T-cell (primary cell): ENCODE results near the gene STX8. TPM values are rescaled to one million over a fixed set of nuclear protein-coding genes. Genes with fewer than 3 reads are reported as not detected.
A peak's percentile ranks its signal among the peaks of the same experiment; 100 is the strongest.

Source experiments
- ATAC-seq, 4 experiments: fragments of 200-7000 bp in 3 of 4; fragments of 150-1000 bp in 1 of 4; cut with Tn5 transposase; replicated peaks in 1 of 4; 1 replicate in 3 of 4; 2 replicates in 1 of 4; pipeline ENCODE4 v1.10.0; 2021; ENCODE audit warnings: moderate library complexity in 3 of 4, mild to moderate bottlenecking in 2 of 4, moderate number of reproducible peaks in 1 of 4
- CTCF ChIA-PET, 2 donors: fragments of 300-600 bp; sonication (Branson Sonifier 250); formaldehyde crosslinking; loops; one replicate each; lab custom pipeline; 2022; ENCODE audit warnings: antibody characterized with exemption in 2 of 2; lab: Charles Lee
- POLR2A ChIA-PET, 2 donors: fragments of 300-600 bp; sonication (Branson Sonifier 250); formaldehyde crosslinking; loops; one replicate each; lab custom pipeline; 2022; ENCODE audit warnings: antibody characterized with exemption in 2 of 2; lab: Charles Lee
- DNase-seq, 35 experiments: peaks; one replicate each; pipeline versions ENCODE4 v3.0.0 to v3.0.0-alpha.2; 2013 to 2023
- H3K27ac ChIP-seq: one replicate; pipeline ENCODE4 v1.5.1; 2013; ENCODE audit warnings: low read length
- H3K27me3 ChIP-seq, 2 experiments: replicated peaks in 1 of 2; 1 replicate in 1 of 2; 2 replicates in 1 of 2; pipeline versions ENCODE4 v1.6.1 to v1.7.0; 2013; ENCODE audit warnings: low read length in 1 of 2, mixed read lengths in 1 of 2; ENCODE audit not compliant: control insufficient read depth in 2 of 2, insufficient read depth in 2 of 2; ENCODE audit errors: extremely low read depth in 1 of 2
- H3K36me3 ChIP-seq, 2 donors: 1 replicate in 1 of 2; 2 replicates in 1 of 2; pipeline versions ENCODE4 v1.6.1 to v1.7.0; 2013; ENCODE audit warnings: low read length in 1 of 2; ENCODE audit not compliant: control insufficient read depth in 2 of 2, insufficient read depth in 1 of 2; ENCODE audit errors: extremely low read depth in 1 of 2
- H3K4me1 ChIP-seq, 2 experiments: 1 replicate in 1 of 2; 2 replicates in 1 of 2; pipeline versions ENCODE4 v1.6.1 to v1.7.0; 2013; ENCODE audit warnings: low read length in 2 of 2, mixed read lengths in 1 of 2; ENCODE audit not compliant: insufficient read depth in 2 of 2, control insufficient read depth in 1 of 2; ENCODE audit errors: extremely low read depth in 1 of 2
- H3K4me3 ChIP-seq, 2 donors: 1 replicate in 1 of 2; 2 replicates in 1 of 2; pipeline versions ENCODE4 v1.5.1 to v1.7.0; 2013; ENCODE audit warnings: mild to moderate bottlenecking in 2 of 2, low read length in 1 of 2, moderate library complexity in 1 of 2; ENCODE audit not compliant: control insufficient read depth in 1 of 2; ENCODE audit errors: extremely low read depth in 1 of 2
- H3K9me3 ChIP-seq: 2 replicates; pipeline ENCODE4 v1.7.0; 2013
- H3K27ac Mint-ChIP-seq, 2 donors: one replicate each; pipeline ENCODE4 v1.8.0; 2020 to 2021; ENCODE audit warnings: mild to moderate bottlenecking in 2 of 2, mixed read lengths in 2 of 2
- H3K27me3 Mint-ChIP-seq, 2 donors: one replicate each; pipeline ENCODE4 v1.8.0; 2021 to 2022; ENCODE audit warnings: mixed read lengths in 2 of 2
- H3K36me3 Mint-ChIP-seq: one replicate; pipeline ENCODE4 v1.8.0; 2021; ENCODE audit warnings: mixed read lengths
- H3K4me1 Mint-ChIP-seq, 3 donors: one replicate each; pipeline ENCODE4 v1.8.0; 2020 to 2022; ENCODE audit warnings: mixed read lengths in 3 of 3, mild to moderate bottlenecking in 1 of 3
- H3K4me3 Mint-ChIP-seq, 3 donors: one replicate each; pipeline ENCODE4 v1.8.0; 2020 to 2022; ENCODE audit warnings: mild to moderate bottlenecking in 3 of 3, mixed read lengths in 3 of 3, moderate library complexity in 3 of 3
- H3K9me3 Mint-ChIP-seq, 3 donors: one replicate each; pipeline ENCODE4 v1.8.0; 2020 to 2022; ENCODE audit warnings: mixed read lengths in 3 of 3
- WGBS: methylation state at CpG from one replicate; pipeline ENCODE4 v1.1.5; 2013; ENCODE audit warnings: missing lambda C conversion rate; ENCODE audit not compliant: insufficient coverage; 5-methylcytosine and 5-hydroxymethylcytosine counted together
- total RNA-seq, 35 experiments: library from RNA in 6 of 35; stranded (reverse) in 6 of 35; fragments of 120-200 nt in 1 of 35; gene quantifications; one replicate each; pipeline versions ENCODE4 v1.2.1 to v1.2.4 and lab custom pipeline; 2013 to 2026

Gene STX8
- total RNA-seq, 5 donors from 2014 or later (not counting 1 experiment from before 2014, with no cell fraction given) = 34.1 to 65.2 (median 57.8) TPM

- peaks cover 0 to 3% (median 0%) of the 10 kb centered on the region in 3 donors for H3K9me3 Mint-ChIP-seq
- peaks cover 14% of the 10 kb centered on the region for H3K36me3 Mint-ChIP-seq
- Histone ChIP-seq H3K4me1 (no peaks in the 10 kb centered on the region), H3K9me3 (no peaks in the 10 kb centered on the region), H3K27me3 (no peaks in the 10 kb centered on the region), H3K36me3 (no peaks in the 10 kb centered on the region), H3K27ac (no peak overlapping the region), H3K4me3 (no peak overlapping the region)
- ChIA-PET CTCF (no interaction called here), POLR2A (no interaction called here)
- no peak for DNase-seq
- no peak for ATAC-seq
- H3K27me3 Mint-ChIP-seq = no peaks in the 10 kb centered on the region
- H3K27ac Mint-ChIP-seq = no peak overlapping the region
- H3K4me3 Mint-ChIP-seq = no peak overlapping the region
- H3K4me1 Mint-ChIP-seq = no peaks in the 10 kb centered on the region
- no CpG with 5 or more reads among the region's 2 CpGs for WGBS
Observed at GRCh38 chr17:9406046-9406606, 169.5 kb downstream of the STX8 start.

DNA sequence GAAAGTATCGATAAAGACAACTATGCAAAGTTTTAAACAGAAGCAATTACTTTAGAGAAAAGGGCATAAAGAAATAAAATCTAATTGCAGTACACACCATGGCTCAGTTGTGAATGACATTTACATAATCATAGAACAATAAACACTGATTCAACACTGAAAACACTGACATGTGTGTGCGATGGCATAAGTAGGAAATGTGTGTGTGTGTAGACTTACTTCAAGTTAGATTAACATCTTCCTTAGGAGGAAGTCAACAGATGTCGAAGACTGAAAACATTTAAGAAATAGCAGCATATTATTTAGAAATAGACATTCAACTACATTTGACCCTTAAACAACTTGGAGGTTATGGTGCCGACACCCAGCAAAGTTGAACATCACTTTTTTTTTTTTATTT is 172.4 kb downstream of the STX8 start:
- DNase-seq (no peak), ATAC-seq (no peak)
- H3K4me3 Mint-ChIP-seq = no peak overlapping the region
- Histone ChIP-seq H3K4me1 (no peaks in the 10 kb centered on the region), H3K9me3 (no peaks in the 10 kb centered on the region), H3K36me3 (no peaks in the 10 kb centered on the region), H3K27me3 (no peaks in the 10 kb centered on the region), H3K27ac (no peak overlapping the region), H3K4me3 (no peak overlapping the region)
- H3K27ac Mint-ChIP-seq = no peak overlapping the region
- POLR2A ChIA-PET = no interaction called here
- CTCF ChIA-PET = no interaction called here
- H3K4me1 Mint-ChIP-seq = no peaks in the 10 kb centered on the region
- no peaks in the 10 kb centered on the region for H3K27me3 Mint-ChIP-seq
- H3K9me3 Mint-ChIP-seq = peaks cover 0 to 3% (median 0%) of the 10 kb centered on the region in 3 donors
- peaks cover 18% of the 10 kb centered on the region for H3K36me3 Mint-ChIP-seq
- 100% methylated on average over 1 of the region's 4 CpGs for WGBS

DNA sequence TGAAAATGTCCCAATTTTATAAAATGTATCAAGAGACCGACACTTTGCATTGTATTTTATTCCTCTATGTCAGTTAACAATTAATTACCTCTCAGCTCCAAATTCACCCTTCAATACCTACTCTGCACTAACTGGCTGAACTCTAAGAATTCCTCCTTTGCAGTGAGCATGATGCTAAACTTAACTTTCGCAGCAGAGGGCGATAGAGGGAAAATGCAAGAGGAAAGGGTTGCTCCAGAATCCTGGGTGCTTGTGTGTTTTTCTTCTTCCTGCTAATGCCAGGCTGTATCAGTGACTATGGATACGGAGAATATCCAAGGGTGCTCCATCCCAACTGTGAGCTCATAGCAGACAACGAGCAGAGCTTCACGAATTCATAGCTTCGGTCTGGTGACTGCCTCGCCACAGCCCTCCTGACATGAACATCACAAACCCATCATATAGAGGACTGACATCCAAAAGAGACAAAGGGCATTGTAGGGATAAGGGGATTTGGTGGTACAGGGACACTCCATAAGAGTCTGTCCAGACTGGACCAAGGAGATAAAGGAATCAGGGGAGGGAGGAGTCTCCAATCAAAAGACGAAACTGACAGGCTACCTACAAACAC is 172.9 kb downstream of the STX8 start:
- CTCF ChIA-PET = no interaction called here
- no peak overlapping the region for H3K4me3 ChIP-seq
- Mint-ChIP-seq H3K4me1 (no peaks in the 10 kb centered on the region), H3K27me3 (no peaks in the 10 kb centered on the region), H3K4me3 (no peak overlapping the region), H3K27ac (no peak overlapping the region), H3K9me3 (peaks cover 0 to 3% (median 0%) of the 10 kb centered on the region in 3 donors), H3K36me3 (peaks cover 22% of the 10 kb centered on the region)
- no peaks in the 10 kb centered on the region for H3K9me3 ChIP-seq
- no peaks in the 10 kb centered on the region for H3K27me3 ChIP-seq
- ATAC-seq (no peak), DNase-seq (peak in 14 of 35 experiments; percentile 2 to 46 (median 8))
- no peaks in the 10 kb centered on the region for H3K4me1 ChIP-seq
- H3K27ac ChIP-seq = no peak overlapping the region
- 100% methylated on average over 2 of the region's 9 CpGs for WGBS
- H3K36me3 ChIP-seq = no peaks in the 10 kb centered on the region
- POLR2A ChIA-PET = no interaction called here

GRCh38 chr17:9401434-9401833 is 174.2 kb downstream of the STX8 start:
- Histone ChIP-seq H3K4me1 (no peaks in the 10 kb centered on the region), H3K27me3 (no peaks in the 10 kb centered on the region), H3K27ac (no peak overlapping the region), H3K4me3 (no peak overlapping the region), H3K36me3 (no peaks in the 10 kb centered on the region), H3K9me3 (no peaks in the 10 kb centered on the region)
- no peaks in the 10 kb centered on the region for H3K4me1 Mint-ChIP-seq
- no peak for ATAC-seq
- ChIA-PET POLR2A (no interaction called here), CTCF (no interaction called here)
- peaks cover 0 to 3% (median 0%) of the 10 kb centered on the region in 3 donors for H3K9me3 Mint-ChIP-seq
- H3K4me3 Mint-ChIP-seq = no peak overlapping the region
- no peaks in the 10 kb centered on the region for H3K27me3 Mint-ChIP-seq
- no peak overlapping the region for H3K27ac Mint-ChIP-seq
- peaks cover 26% of the 10 kb centered on the region for H3K36me3 Mint-ChIP-seq
- DNase-seq = no peak
- WGBS = 80% methylated on average over 1 of the region's 4 CpGs

GRCh38 chr17:9389111-9389527 is 186.5 kb downstream of the STX8 start:
- peaks cover 0 to 9% (median 6%) of the 10 kb centered on the region in 3 donors for H3K4me1 Mint-ChIP-seq
- Histone ChIP-seq H3K36me3 (no peaks in the 10 kb centered on the region), H3K27ac (no peak overlapping the region), H3K4me3 (no peak overlapping the region), H3K27me3 (no peaks in the 10 kb centered on the region), H3K9me3 (no peaks in the 10 kb centered on the region), H3K4me1 (no peaks in the 10 kb centered on the region)
- CTCF ChIA-PET = no interaction called here
- H3K4me3 Mint-ChIP-seq = no peak overlapping the region
- peaks cover 12 to 18% (median 14%) of the 10 kb centered on the region in 3 donors for H3K9me3 Mint-ChIP-seq
- WGBS = no CpG with 5 or more reads among the region's 3 CpGs
- peaks cover 38% of the 10 kb centered on the region for H3K36me3 Mint-ChIP-seq
- no peak overlapping the region for H3K27ac Mint-ChIP-seq
- POLR2A ChIA-PET = no interaction called here
- ATAC-seq = no peak
- peak in 1 of 35 experiments; percentile 37 for DNase-seq
- no peaks in the 10 kb centered on the region for H3K27me3 Mint-ChIP-seq

GRCh38 chr17:9386401-9386800 is 189.2 kb downstream of the STX8 start:
- H3K4me1 Mint-ChIP-seq = peaks cover 0 to 9% (median 6%) of the 10 kb centered on the region in 3 donors
- CTCF ChIA-PET = no interaction called here
- Histone ChIP-seq H3K4me1 (no peaks in the 10 kb centered on the region), H3K9me3 (no peaks in the 10 kb centered on the region), H3K27me3 (no peaks in the 10 kb centered on the region), H3K4me3 (no peak overlapping the region), H3K27ac (no peak overlapping the region), H3K36me3 (no peaks in the 10 kb centered on the region)
- H3K9me3 Mint-ChIP-seq = peaks cover 0 to under 1% (median 0%) of the 10 kb centered on the region in 3 donors
- WGBS = 93% methylated on average over 2 of the region's 3 CpGs
- no peak for ATAC-seq
- DNase-seq = no peak
- no peak overlapping the region for H3K4me3 Mint-ChIP-seq
- POLR2A ChIA-PET = no interaction called here
- no peak overlapping the region for H3K27ac Mint-ChIP-seq
- H3K36me3 Mint-ChIP-seq = peaks cover 19% of the 10 kb centered on the region
- no peaks in the 10 kb centered on the region for H3K27me3 Mint-ChIP-seq
